HL-60 (cell line): Measurements from ENCODE around the gene MRI1.
A peak's percentile ranks its signal among the peaks of the same experiment; 100 is the strongest.

Experiments
- DNase-seq, 2 experiments: peaks; one replicate each; pipeline ENCODE4 v3.0.0-alpha.2; 2010 to 2020; ENCODE audit warnings: low read depth in 1 of 2, low spot score in 1 of 2
- H3K27ac ChIP-seq: fragments of 250-450 bp; sonication (Bioruptor Pico); replicated peaks from 2 replicates; pipeline ENCODE4 v1.5.1; 2020; ENCODE audit warnings: mild to moderate bottlenecking, moderate library complexity
- H3K27me3 ChIP-seq: fragments of 250-450 bp; sonication (Bioruptor Pico); 2 replicates; pipeline ENCODE4 v1.5.1; 2021; ENCODE audit warnings: mild to moderate bottlenecking, moderate library complexity; ENCODE audit not compliant: insufficient read depth, poor library complexity, severe bottlenecking
- H3K4me3 ChIP-seq: replicated peaks from 2 replicates; pipeline ENCODE4 v1.5.1; 2011; ENCODE audit warnings: mild to moderate bottlenecking, control low read depth, low read length; ENCODE audit not compliant: insufficient read depth
- GABPA ChIP-seq: IDR thresholded peaks from 2 replicates; pipeline ENCODE4 v1.6.1; 2012; ENCODE audit warnings: low read depth
- POLR2AphosphoS5 ChIP-seq: IDR thresholded peaks from 2 replicates; pipeline ENCODE4 v1.6.1; 2012; ENCODE audit warnings: low read depth
- REST ChIP-seq: IDR thresholded peaks from 2 replicates; pipeline ENCODE4 v1.6.1; 2012; ENCODE audit warnings: low read depth; ENCODE audit not compliant: insufficient replicate concordance
- SPI1 ChIP-seq: IDR thresholded peaks from 2 replicates; pipeline ENCODE4 v1.6.1; 2012; ENCODE audit warnings: low read depth, mild to moderate bottlenecking, borderline replicate concordance
- TF ChIP-seq, protein P1 (sequence below): IDR thresholded peaks from one replicate; pipeline ENCODE4 v1.5.1; 2011; ENCODE audit warnings: low read length, control low read depth, inconsistent platforms; ENCODE audit not compliant: insufficient read depth

The MRI1 gene

DNA sequence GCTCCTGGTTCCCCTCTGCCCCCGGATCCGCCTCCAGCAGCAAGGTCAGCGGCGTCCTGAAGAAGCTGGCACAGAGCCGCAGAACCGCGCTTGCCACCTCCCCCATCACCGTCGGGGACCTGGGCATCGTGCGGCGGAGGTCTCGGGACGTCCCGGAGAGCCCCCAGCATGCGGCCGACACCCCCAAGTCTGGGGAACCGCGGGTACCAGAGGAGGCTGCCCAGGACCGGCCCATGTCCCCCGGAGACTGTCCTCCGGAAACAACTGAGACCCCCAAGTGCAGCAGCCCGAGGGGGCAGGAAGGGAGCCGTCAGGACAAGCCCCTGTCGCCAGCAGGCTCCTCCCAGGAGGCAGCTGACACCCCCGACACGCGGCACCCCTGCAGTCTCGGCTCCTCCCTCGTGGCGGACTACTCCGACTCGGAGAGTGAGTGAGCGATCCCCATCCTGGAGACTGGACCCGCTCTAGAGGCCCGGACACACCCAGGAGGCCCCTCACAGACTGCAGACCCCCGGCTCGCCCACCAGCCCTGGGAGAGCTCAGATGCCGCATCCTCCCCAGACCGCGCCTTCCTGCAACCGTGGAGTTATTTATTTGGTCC is 1.6 kb upstream of the MRI1 start:
- TF ChIP-seq SPI1 (no peak), POLR2AphosphoS5 (no peak), GABPA (no peak), REST (no peak)
- TF ChIP-seq, protein P1, sequence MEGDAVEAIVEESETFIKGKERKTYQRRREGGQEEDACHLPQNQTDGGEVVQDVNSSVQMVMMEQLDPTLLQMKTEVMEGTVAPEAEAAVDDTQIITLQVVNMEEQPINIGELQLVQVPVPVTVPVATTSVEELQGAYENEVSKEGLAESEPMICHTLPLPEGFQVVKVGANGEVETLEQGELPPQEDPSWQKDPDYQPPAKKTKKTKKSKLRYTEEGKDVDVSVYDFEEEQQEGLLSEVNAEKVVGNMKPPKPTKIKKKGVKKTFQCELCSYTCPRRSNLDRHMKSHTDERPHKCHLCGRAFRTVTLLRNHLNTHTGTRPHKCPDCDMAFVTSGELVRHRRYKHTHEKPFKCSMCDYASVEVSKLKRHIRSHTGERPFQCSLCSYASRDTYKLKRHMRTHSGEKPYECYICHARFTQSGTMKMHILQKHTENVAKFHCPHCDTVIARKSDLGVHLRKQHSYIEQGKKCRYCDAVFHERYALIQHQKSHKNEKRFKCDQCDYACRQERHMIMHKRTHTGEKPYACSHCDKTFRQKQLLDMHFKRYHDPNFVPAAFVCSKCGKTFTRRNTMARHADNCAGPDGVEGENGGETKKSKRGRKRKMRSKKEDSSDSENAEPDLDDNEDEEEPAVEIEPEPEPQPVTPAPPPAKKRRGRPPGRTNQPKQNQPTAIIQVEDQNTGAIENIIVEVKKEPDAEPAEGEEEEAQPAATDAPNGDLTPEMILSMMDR: no peak
- no peak overlapping the region for H3K27ac ChIP-seq
- DNase-seq: no peak
- H3K4me3 ChIP-seq: no peak overlapping the region
- no peaks in the 10 kb centered on the region for H3K27me3 ChIP-seq

GRCh38 chr19:13763265-13763664 is 1.1 kb upstream of the MRI1 start:
- H3K27ac ChIP-seq: no peak overlapping the region

DNA sequence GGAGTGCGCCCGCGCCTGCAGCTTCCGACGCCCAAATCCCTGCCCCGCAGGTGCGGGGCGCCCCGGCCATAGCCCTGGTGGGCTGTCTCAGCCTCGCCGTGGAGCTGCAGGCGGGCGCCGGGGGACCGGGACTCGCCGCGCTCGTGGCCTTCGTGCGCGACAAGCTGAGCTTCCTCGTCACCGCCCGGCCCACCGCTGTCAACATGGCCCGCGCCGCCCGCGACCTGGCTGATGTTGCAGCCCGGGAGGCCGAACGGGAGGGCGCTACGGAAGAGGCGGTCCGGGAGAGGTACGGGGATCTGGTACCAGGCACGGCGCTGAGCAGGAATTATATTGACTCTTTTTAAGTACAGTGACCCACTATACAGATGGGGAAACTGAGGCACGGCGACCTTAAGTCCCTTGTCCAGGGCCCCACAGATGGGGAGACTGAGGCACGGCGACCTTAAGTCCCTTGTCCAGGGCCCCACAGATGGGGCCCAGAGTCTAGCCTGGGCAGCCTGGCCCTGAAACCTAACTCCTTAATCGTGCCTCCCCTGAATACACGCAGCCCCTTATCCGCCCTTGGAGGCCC is 586 bp downstream of the MRI1 start:
- no peak for TF ChIP-seq REST
- TF ChIP-seq POLR2AphosphoS5: no peak
- TF ChIP-seq SPI1: no peak
- TF ChIP-seq, protein P1: no peak
- no peak for TF ChIP-seq GABPA
- H3K27ac ChIP-seq: peak overlapping the region; percentile 73
- peak overlapping the region; percentile 80 for H3K4me3 ChIP-seq
- no peaks in the 10 kb centered on the region for H3K27me3 ChIP-seq
- DNase-seq: peak in 1 of 2 experiments; percentile 27

More at GRCh38 chr19:13763265-13763664, 1.1 kb upstream of the MRI1 start:
- no peak for DNase-seq
- Histone ChIP-seq H3K4me3 (peak overlapping the region; percentile 80; the same call in 1 of the 2 replicates), H3K27me3 (no peaks in the 10 kb centered on the region)
- TF ChIP-seq SPI1: no peak
- TF ChIP-seq, protein P1: no peak
- TF ChIP-seq REST: no peak
- no peak for TF ChIP-seq POLR2AphosphoS5
- TF ChIP-seq GABPA: no peak
